Vagina (tissue), 2 donors: ENCODE results near the gene NRG3. TPM values are rescaled to one million over a fixed set of nuclear protein-coding genes. Genes with fewer than 3 reads are reported as not detected.
"Not testable (repeated sequence)": the region's sequence is repeated elsewhere in the genome, so short reads cannot be mapped to it uniquely, and the experiment has no call there.

Experiments used
- DNase-seq, 2 donors: peaks; one replicate each; pipeline ENCODE4 v3.0.0-alpha.2; 2017; ENCODE audit errors: extremely low spot score in 2 of 2
- H3K27ac ChIP-seq: fragments of 200-600 bp; sonication (generic); one replicate; pipeline ENCODE4 v1.5.1; 2019
- H3K27me3 ChIP-seq: fragments of 200-600 bp; sonication (generic); one replicate; pipeline ENCODE4 v1.5.1; 2019
- H3K36me3 ChIP-seq, 2 donors: fragments of 200-600 bp; sonication (generic); one replicate each; pipeline ENCODE4 v1.5.1; 2017 to 2019
- H3K4me1 ChIP-seq: fragments of 200-600 bp; sonication (generic); one replicate; pipeline ENCODE4 v1.5.1; 2019
- H3K4me3 ChIP-seq, 2 donors: fragments of 200-600 bp; sonication (generic); 1 replicate in 1 of 2; 2 replicates in 1 of 2; pipeline ENCODE4 v1.5.1; 2016 to 2019
- H3K9me3 ChIP-seq: fragments of 200-600 bp; sonication (generic); one replicate; pipeline ENCODE4 v1.5.1; 2019
- POLR2A ChIP-seq, 2 donors: fragments of 450-650 bp; IDR thresholded peaks; one replicate each; pipeline ENCODE4 v1.6.1; 2017; ENCODE audit warnings: antibody characterized with exemption in 2 of 2, mild to moderate bottlenecking in 2 of 2, moderate library complexity in 2 of 2
- POLR2AphosphoS5 ChIP-seq, 2 donors: sonication (generic); formaldehyde crosslinking; IDR thresholded peaks; one replicate each; pipeline ENCODE4 v1.9.0; 2017; ENCODE audit warnings: antibody characterized with exemption in 2 of 2, mild to moderate bottlenecking in 2 of 2, low read depth in 1 of 2; ENCODE audit not compliant: insufficient read depth in 1 of 2
- intact Hi-C: fragments of 100-400 bp; cut with DNase I; formaldehyde crosslinking; loops from one replicate; pipeline ENCODE4 v1.15.1; 2023
- total RNA-seq: library from RNA; depleted of rRNA; stranded (reverse); fragments of >200 nt; gene quantifications from one replicate; pipeline ENCODE4 v1.2.3, GENCODE V29; 2016
- TF ChIP-seq, protein P1 (sequence below), 3 experiments: fragments of 450-650 bp in 2 of 3; fragments of 200-600 bp in 1 of 3; sonication (generic) in 1 of 3; IDR thresholded peaks; one replicate each; pipeline ENCODE4 v1.5.1; 2017 to 2019; ENCODE audit warnings: antibody characterized with exemption in 3 of 3, mild to moderate bottlenecking in 2 of 3, moderate library complexity in 2 of 3

NRG3 gene
- total RNA-seq, 1 donor from 2014 or later = not detected

DNA sequence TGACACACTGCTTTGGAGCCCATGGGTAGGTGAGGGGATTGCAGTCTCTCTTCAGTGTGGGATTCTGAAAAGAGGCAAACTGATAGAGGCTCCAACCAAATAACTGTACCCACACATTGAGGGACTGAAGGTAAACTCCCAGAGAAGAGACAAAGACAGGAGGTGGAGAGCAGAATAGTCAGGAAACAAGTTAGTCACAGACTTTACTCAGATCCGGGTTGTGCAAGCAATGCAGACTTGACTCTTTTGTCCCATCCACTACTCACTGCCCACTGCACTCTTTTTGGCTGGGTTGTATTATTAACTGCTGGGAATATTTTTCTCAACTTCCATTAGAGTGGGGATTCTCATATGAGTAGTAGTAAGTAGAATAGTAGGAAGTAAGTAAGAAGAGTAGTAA, 152.7 kb downstream of the NRG3 start:
- TF ChIP-seq POLR2A (IDR thresholded peaks at IDR 0.05) (no peak), POLR2AphosphoS5 (IDR thresholded peaks at IDR 0.05; ENCODE audit: insufficient read depth in 1 of 2, low read depth in 1 of 2) (no peak)
- TF ChIP-seq, protein P1, sequence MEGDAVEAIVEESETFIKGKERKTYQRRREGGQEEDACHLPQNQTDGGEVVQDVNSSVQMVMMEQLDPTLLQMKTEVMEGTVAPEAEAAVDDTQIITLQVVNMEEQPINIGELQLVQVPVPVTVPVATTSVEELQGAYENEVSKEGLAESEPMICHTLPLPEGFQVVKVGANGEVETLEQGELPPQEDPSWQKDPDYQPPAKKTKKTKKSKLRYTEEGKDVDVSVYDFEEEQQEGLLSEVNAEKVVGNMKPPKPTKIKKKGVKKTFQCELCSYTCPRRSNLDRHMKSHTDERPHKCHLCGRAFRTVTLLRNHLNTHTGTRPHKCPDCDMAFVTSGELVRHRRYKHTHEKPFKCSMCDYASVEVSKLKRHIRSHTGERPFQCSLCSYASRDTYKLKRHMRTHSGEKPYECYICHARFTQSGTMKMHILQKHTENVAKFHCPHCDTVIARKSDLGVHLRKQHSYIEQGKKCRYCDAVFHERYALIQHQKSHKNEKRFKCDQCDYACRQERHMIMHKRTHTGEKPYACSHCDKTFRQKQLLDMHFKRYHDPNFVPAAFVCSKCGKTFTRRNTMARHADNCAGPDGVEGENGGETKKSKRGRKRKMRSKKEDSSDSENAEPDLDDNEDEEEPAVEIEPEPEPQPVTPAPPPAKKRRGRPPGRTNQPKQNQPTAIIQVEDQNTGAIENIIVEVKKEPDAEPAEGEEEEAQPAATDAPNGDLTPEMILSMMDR (IDR thresholded peaks at IDR 0.05) = no peak
- Histone ChIP-seq H3K4me1 (no peaks in the 10 kb centered on the region), H3K36me3 (no peaks in the 10 kb centered on the region), H3K27ac (no peak overlapping the region), H3K27me3 (no peaks in the 10 kb centered on the region), H3K9me3 (no peaks in the 10 kb centered on the region), H3K4me3 (no peak overlapping the region)
- no peak for DNase-seq
- intact Hi-C loops = no loop called here

DNA sequence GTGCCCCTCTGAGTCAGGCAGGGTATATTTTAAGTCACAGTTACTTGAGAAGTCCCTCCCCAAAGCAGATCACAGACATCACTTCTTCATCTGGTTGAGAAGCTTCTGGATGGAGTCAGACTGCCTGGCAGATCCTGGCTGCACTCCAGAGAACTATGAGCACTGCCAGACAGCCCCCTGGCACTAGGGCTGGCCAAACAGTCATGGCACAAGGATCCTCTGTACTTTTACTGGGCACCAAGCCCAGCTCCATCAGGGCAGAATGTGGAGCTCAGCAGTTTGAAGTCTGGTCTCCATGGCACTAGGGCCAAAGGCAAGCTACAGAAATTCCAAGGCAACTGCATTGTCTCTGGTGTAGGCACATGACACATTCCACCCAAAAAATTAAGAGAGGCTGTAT, 162.1 kb downstream of the NRG3 start:
- Histone ChIP-seq H3K27ac (no peak overlapping the region), H3K36me3 (no peaks in the 10 kb centered on the region), H3K27me3 (no peaks in the 10 kb centered on the region), H3K4me3 (no peak overlapping the region), H3K9me3 (no peaks in the 10 kb centered on the region), H3K4me1 (no peaks in the 10 kb centered on the region)
- DNase-seq = no peak
- intact Hi-C loops = no loop called here
- TF ChIP-seq POLR2A (IDR thresholded peaks at IDR 0.05) = no peak

DNA sequence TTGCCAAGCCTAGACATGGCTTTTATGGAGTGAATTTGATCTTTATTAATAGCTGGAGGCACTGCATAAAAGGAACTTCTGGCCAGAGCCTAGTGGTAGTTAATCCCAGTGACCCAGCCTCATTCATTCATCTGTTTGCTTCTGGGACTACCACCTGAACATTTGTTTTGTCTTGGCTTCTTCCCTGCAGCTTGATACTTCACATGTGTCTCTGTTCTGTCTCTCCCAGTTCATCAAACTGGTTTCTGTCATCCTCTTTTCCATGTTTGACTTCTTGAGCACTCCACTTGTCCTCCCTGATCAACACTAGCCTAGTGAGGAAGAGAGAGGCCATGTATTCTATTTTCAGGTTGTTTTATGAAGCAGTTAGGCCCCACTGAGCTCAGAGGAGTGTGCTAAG, 163.6 kb downstream of the NRG3 start:
- H3K27me3 ChIP-seq = no peaks in the 10 kb centered on the region
- intact Hi-C loops = no loop called here
- no peak for DNase-seq
- no peaks in the 10 kb centered on the region for H3K4me1 ChIP-seq
- no peaks in the 10 kb centered on the region for H3K9me3 ChIP-seq
- H3K27ac ChIP-seq = no peak overlapping the region
- H3K4me3 ChIP-seq = no peak overlapping the region
- H3K36me3 ChIP-seq = no peaks in the 10 kb centered on the region
- TF ChIP-seq, protein P1 (IDR thresholded peaks at IDR 0.05) = no peak
- TF ChIP-seq POLR2A (IDR thresholded peaks at IDR 0.05) (no peak), POLR2AphosphoS5 (IDR thresholded peaks at IDR 0.05; ENCODE audit: insufficient read depth in 1 of 2, low read depth in 1 of 2) (no peak)

DNA sequence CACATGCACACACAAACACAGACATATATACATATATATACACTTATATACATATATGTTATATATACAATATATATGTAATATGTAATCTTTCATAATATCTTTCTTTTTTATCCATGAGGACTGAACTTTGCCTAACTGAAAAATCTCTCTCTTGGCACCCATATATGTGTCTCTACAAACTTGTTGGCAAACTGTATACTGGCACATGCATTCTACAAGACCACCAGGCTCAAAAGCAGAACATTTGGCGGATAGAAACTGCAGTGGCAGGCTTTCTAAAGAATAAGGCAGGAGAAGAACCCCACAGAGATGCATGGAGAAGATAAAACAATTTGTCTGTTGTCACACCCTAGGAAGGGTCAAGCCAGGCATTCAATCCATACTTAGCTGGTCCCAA, 165.3 kb downstream of the NRG3 start:
- Histone ChIP-seq H3K27ac (no peak overlapping the region), H3K36me3 (no peaks in the 10 kb centered on the region), H3K9me3 (no peaks in the 10 kb centered on the region), H3K27me3 (no peaks in the 10 kb centered on the region), H3K4me1 (no peaks in the 10 kb centered on the region), H3K4me3 (no peak overlapping the region)
- no peak for DNase-seq
- TF ChIP-seq POLR2A (IDR thresholded peaks at IDR 0.05) (no peak), POLR2AphosphoS5 (IDR thresholded peaks at IDR 0.05; ENCODE audit: insufficient read depth in 1 of 2, low read depth in 1 of 2) (no peak)
- TF ChIP-seq, protein P1 (IDR thresholded peaks at IDR 0.05) = no peak
- intact Hi-C loops = no loop called here

DNA sequence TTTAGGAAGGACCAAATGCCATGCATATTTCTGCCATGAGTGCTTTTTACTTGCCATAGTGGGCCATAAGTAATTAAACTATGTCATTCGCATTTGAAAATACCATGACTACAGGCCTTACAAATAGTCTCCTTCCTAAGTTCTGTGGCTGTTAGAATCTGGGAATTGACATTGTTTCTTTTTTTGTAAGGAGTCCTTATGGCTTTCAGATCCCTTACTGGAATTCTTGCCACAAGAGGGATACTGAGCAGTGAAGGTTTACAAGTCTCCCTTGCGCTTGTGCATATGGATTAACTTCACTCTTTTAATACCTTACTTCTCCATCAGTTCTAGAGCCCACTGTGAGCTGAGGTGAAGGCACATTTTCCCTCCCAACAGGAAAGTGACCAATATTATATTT, 166.0 kb downstream of the NRG3 start:
- intact Hi-C loops = no loop called here
- H3K4me3 ChIP-seq = no peak overlapping the region
- TF ChIP-seq POLR2A (IDR thresholded peaks at IDR 0.05) (no peak), POLR2AphosphoS5 (IDR thresholded peaks at IDR 0.05; ENCODE audit: insufficient read depth in 1 of 2, low read depth in 1 of 2) (no peak)
- TF ChIP-seq, protein P1 (IDR thresholded peaks at IDR 0.05) = no peak
- H3K36me3 ChIP-seq = no peaks in the 10 kb centered on the region
- H3K27me3 ChIP-seq = no peaks in the 10 kb centered on the region
- no peaks in the 10 kb centered on the region for H3K9me3 ChIP-seq
- no peak overlapping the region for H3K27ac ChIP-seq
- no peak for DNase-seq
- no peaks in the 10 kb centered on the region for H3K4me1 ChIP-seq

DNA sequence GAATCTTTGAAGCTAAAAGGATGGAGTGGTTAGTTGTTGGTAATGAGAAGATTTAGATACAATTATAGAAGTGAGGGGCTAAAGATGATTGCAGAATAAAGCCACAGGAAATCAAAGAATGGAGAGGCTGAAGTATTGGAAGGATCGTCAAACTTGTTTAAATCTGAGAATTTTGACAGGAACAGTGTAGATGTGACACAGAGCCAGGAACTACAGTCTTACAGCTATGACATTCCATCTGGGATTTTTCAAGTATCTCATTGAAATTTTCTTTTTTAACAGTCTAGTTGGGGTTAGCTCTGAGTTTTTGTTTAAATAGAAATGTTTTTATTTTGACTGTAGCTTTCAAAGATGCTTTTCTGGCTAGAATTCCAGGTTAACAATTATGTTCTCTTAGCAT, 181.4 kb downstream of the NRG3 start:
- no peaks in the 10 kb centered on the region for H3K9me3 ChIP-seq
- no peak for DNase-seq
- H3K27ac ChIP-seq = no peak overlapping the region
- H3K36me3 ChIP-seq = no peaks in the 10 kb centered on the region
- H3K27me3 ChIP-seq = no peaks in the 10 kb centered on the region
- intact Hi-C loops = no loop called here
- no peaks in the 10 kb centered on the region for H3K4me1 ChIP-seq
- no peak overlapping the region for H3K4me3 ChIP-seq
- TF ChIP-seq, protein P1 (IDR thresholded peaks at IDR 0.05) = no peak
- no peak for TF ChIP-seq POLR2AphosphoS5 (IDR thresholded peaks at IDR 0.05; ENCODE audit: insufficient read depth in 1 of 2, low read depth in 1 of 2)
- TF ChIP-seq POLR2A (IDR thresholded peaks at IDR 0.05) = no peak

DNA sequence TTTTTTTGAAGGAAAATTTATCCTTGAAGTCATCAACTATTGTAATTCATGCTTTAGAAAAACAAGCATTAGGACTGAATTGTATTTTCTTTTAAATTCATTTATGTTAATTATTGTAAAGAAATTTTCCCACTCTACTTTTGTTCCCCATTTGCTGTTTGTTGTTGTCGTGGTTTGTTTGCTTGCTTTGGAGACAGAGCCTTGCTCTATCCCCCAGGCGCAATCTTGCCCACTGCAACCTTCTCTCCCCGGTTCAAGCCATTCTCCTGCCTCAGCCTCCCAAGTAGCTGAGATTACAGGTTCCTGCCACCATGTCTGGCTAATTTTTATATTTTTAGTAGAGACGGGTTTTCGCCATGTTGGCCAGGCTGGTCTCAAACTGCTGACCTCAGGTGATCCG, 192.2 kb downstream of the NRG3 start:
- H3K4me1 ChIP-seq, H3K27ac ChIP-seq, DNase-seq, intact Hi-C loops, H3K27me3 ChIP-seq, H3K36me3 ChIP-seq, H3K4me3 ChIP-seq, H3K9me3 ChIP-seq: not testable (repeated sequence)
